GM12891 (cell line): Measurements from ENCODE around the gene SPATS2.
A peak's percentile ranks its signal among the peaks of the same experiment; 100 is the strongest.
"Not testable (repeated sequence)": the region's sequence is repeated elsewhere in the genome, so short reads cannot be mapped to it uniquely, and the experiment has no call there.

Experiments
- DNase-seq: peaks from one replicate; pipeline ENCODE4 v3.0.0; 2011; ENCODE audit warnings: low spot score; ENCODE audit not compliant: insufficient read length
- FAIRE-seq: peaks from 2 replicates; lab custom pipeline; 2011; peaks lifted over from hg19 to GRCh38; lab: Jason Lieb, UNC
- PAX5 ChIP-seq: IDR thresholded peaks from 2 replicates; pipeline ENCODE4 v1.6.1; 2011; ENCODE audit warnings: low read length, moderate library complexity, mild to moderate bottlenecking; ENCODE audit not compliant: insufficient read depth, severe bottlenecking
- POLR2A ChIP-seq: IDR thresholded peaks from 2 replicates; pipeline ENCODE4 v1.6.1; 2011; ENCODE audit warnings: low read depth, low read length, control low read depth
- POLR2AphosphoS5 ChIP-seq: IDR thresholded peaks from 2 replicates; pipeline ENCODE4 v1.6.1; 2011; ENCODE audit warnings: low read depth, low read length, control low read depth
- POU2F2 ChIP-seq: IDR thresholded peaks from 2 replicates; pipeline ENCODE4 v1.6.1; 2011; ENCODE audit warnings: low read depth, mild to moderate bottlenecking, control low read depth, low read length, moderate library complexity
- SPI1 ChIP-seq: IDR thresholded peaks from 2 replicates; pipeline ENCODE4 v1.6.1; 2011; ENCODE audit warnings: low read depth, low read length, control low read depth
- TAF1 ChIP-seq: IDR thresholded peaks from 2 replicates; pipeline ENCODE4 v1.6.1; 2011; ENCODE audit warnings: low read depth, low read length, control low read depth

SPATS2 gene

GRCh38 chr12:49330631-49331379 is 36.5 kb upstream of the SPATS2 start:
- DNase-seq (no peak), FAIRE-seq (no peak)
- TF ChIP-seq PAX5: no peak
- no peak for TF ChIP-seq POLR2A
- no peak for TF ChIP-seq TAF1
- TF ChIP-seq POU2F2: no peak
- TF ChIP-seq SPI1: no peak
- TF ChIP-seq POLR2AphosphoS5: no peak

- no peak for TF ChIP-seq SPI1
- TF ChIP-seq POU2F2: no peak
- TF ChIP-seq POLR2A: no peak
- no peak for TF ChIP-seq PAX5
- no peak for TF ChIP-seq POLR2AphosphoS5
- TF ChIP-seq TAF1: no peak
- FAIRE-seq: no peak
- no peak for DNase-seq
Measured at GRCh38 chr12:49331380-49332222, 35.7 kb upstream of the SPATS2 start.

DNA sequence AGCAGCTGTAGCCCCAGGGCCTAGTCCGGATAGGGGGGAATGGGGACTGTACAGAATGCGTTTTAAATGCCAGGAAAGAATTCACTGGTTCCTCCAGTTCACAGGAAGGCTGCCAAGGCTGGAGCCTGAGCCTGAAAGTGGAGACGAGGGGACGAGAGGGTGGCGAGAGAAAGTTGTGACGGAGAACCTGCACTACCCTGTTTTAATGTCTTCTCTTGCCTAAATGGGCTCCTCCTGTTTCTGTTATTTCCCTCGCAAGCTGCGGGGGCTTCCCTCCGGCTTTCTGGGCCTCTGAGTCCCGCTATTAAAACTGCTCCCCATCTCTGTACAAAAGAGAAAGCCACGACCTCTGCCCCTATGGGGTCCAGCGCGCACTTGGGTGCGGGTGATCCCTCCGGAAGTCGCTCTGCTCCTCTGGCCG is 34.8 kb upstream of the SPATS2 start:
- TF ChIP-seq POLR2A (no peak), POU2F2 (no peak), PAX5 (no peak), SPI1 (no peak), TAF1 (no peak), POLR2AphosphoS5 (no peak)
- DNase-seq (no peak), FAIRE-seq (no peak)

- FAIRE-seq (peak; percentile 60), DNase-seq (no peak)
- TF ChIP-seq TAF1 (no peak), POLR2AphosphoS5 (no peak), PAX5 (no peak), POU2F2 (no peak), SPI1 (no peak), POLR2A (no peak)
Measured at GRCh38 chr12:49332891-49333371, 34.3 kb upstream of the SPATS2 start.

GRCh38 chr12:49333778-49334177 is 33.5 kb upstream of the SPATS2 start:
- FAIRE-seq, DNase-seq: not testable (repeated sequence)

- TF ChIP-seq SPI1: no peak
- TF ChIP-seq POLR2A: no peak
- no peak for TF ChIP-seq POLR2AphosphoS5
- FAIRE-seq: no peak
- DNase-seq: no peak
Measured at GRCh38 chr12:49334226-49334625, 33.0 kb upstream of the SPATS2 start.

- DNase-seq: no peak
- TF ChIP-seq SPI1 (no peak), POLR2A (no peak), PAX5 (no peak), POU2F2 (no peak), POLR2AphosphoS5 (no peak), TAF1 (no peak)
- no peak for FAIRE-seq
Measured at GRCh38 chr12:49334681-49335080, 32.6 kb upstream of the SPATS2 start.

DNA sequence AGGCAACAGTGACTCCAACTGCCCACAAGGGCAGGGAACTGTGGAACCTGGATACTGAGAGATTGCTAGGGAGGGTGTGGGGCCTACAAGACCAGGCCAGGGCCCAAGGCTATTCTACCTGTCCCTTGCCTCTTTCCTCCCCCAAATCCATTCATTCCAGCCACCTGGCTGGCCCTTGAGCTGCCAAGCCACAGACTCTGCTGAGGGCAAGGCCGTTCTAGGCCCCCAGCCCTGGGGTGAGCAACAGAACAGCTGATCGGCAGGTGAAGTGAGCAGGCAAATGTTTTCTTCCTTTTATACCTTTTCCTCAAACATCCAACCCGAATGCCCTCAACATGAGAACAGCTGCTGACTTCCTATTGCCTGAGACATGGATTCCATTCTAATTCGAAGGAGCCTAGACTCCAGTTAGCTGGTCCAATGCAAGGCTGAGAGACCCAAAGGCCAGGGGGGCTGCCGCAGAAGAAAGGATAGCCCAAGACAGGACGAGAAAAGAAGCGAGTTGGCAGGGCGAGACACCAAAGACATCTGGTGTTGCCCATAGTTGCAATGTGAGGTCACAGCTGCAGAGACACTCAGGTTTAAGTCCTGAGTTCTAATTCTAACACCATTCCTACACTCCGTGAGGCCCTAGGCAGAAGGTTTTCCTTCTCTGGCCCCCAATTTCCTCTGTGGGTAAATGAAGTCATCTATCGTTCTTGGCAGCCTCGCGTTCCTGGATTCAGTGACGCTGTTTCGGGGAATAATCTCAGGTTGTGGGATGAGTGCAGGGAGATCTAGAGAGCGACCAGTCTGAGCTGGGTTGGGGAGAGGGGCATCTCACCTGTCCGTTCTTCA is 31.9 kb upstream of the SPATS2 start:
- DNase-seq (no peak), FAIRE-seq (no peak)
- TF ChIP-seq SPI1: no peak
- TF ChIP-seq POLR2A: no peak
- no peak for TF ChIP-seq POLR2AphosphoS5
- TF ChIP-seq TAF1: no peak
- TF ChIP-seq PAX5: no peak
- no peak for TF ChIP-seq POU2F2

GRCh38 chr12:49335955-49336644 is 31.2 kb upstream of the SPATS2 start:
- DNase-seq (no peak), FAIRE-seq (no peak)
- TF ChIP-seq POLR2A (no peak), POU2F2 (no peak)
